GM10266 (cell line): ENCODE measurements around the gene TMEM132D.

Experiments used
- DNase-seq: peaks from one replicate; pipeline ENCODE4 v3.0.0; 2012; ENCODE audit errors: extremely low spot score
- CTCF ChIP-seq: IDR thresholded peaks from 2 replicates; pipeline ENCODE4 v1.5.1; 2012; ENCODE audit warnings: mild to moderate bottlenecking, low read depth; ENCODE audit not compliant: control insufficient read depth, insufficient read depth; ENCODE audit errors: missing control alignments

Gene TMEM132D

GRCh38 chr12:129523621-129524020 lies 380.2 kb downstream of the TMEM132D start:
- no peak for TF ChIP-seq CTCF
- DNase-seq = no peak

GRCh38 chr12:129520739-129521138 lies 383.1 kb downstream of the TMEM132D start:
- no peak for TF ChIP-seq CTCF

GRCh38 chr12:129503802-129504201 lies 400.0 kb downstream of the TMEM132D start:
- no peak for TF ChIP-seq CTCF
- no peak for DNase-seq

More at GRCh38 chr12:129520739-129521138, 383.1 kb downstream of the TMEM132D start:
- DNase-seq = no peak

- no peak for TF ChIP-seq CTCF
- no peak for DNase-seq
These were observed 407.6 kb downstream of the TMEM132D start for GRCh38 chr12:129496226-129496625.

GRCh38 chr12:129494766-129495165 lies 409.1 kb downstream of the TMEM132D start:
- no peak for DNase-seq

GRCh38 chr12:129494260-129494659 lies 409.6 kb downstream of the TMEM132D start:
- no peak for DNase-seq
- no peak for TF ChIP-seq CTCF

More at GRCh38 chr12:129494766-129495165, 409.1 kb downstream of the TMEM132D start:
- no peak for TF ChIP-seq CTCF

- DNase-seq = no peak
These were observed 414.6 kb downstream of the TMEM132D start for GRCh38 chr12:129489100-129489676.

More at GRCh38 chr12:129489100-129489676, 414.6 kb downstream of the TMEM132D start:
- TF ChIP-seq CTCF = no peak
